K562 (cell line): Measurements from ENCODE around the gene GUCY2F. TPM values are rescaled to one million over a fixed set of nuclear protein-coding genes. Genes with fewer than 3 reads are reported as not detected.

Source experiments
- ATAC-seq: fragments of 200-7000 bp; cut with Tn5 transposase; 3 replicates; pipeline ENCODE4 v1.9.1; 2020; ENCODE audit warnings: moderate library complexity
- BruUV-seq: library from RNA; stranded (reverse); fragments of 400-500 nt; replicated peaks from 2 replicates; lab custom pipeline; 2021; lab: Mats Ljungman, UMichigan
- CTCF ChIA-PET: fragments of 300-600 bp; formaldehyde crosslinking; extraction: SDS; loops from one replicate; lab custom pipeline; 2021; ENCODE audit warnings: low intra/inter-chr PET ratio; lab: Yijun Ruan, JAX
- POLR2A ChIA-PET: fragments of 300-600, 350-650 bp; sonication (Branson Sonifier 250); formaldehyde crosslinking; extraction: SDS; loops from one replicate; lab custom pipeline; 2021; ENCODE audit warnings: antibody characterized with exemption, inconsistent platforms; lab: Yijun Ruan, JAX
- DNase-seq, 4 experiments: peaks; one replicate each; pipeline versions ENCODE4 v3.0.0 to v3.0.0-alpha.2; 2011 to 2018; ENCODE audit warnings: low spot score in 3 of 4, mixed read lengths in 3 of 4; ENCODE audit errors: extremely low read depth in 1 of 4
- FAIRE-seq: peaks from 2 replicates; lab custom pipeline; 2011; peaks lifted over from hg19 to GRCh38; lab: Jason Lieb, UNC
- H2AFZ ChIP-seq: 2 replicates; pipeline ENCODE4 v1.6.0; 2011; ENCODE audit warnings: low read depth, low read length, control low read depth, inconsistent platforms
- H3K27ac ChIP-seq: fragments of 200-600 bp; 3 replicates; pipeline ENCODE4 v1.8.0; 2011; ENCODE audit warnings: low read depth, mild to moderate bottlenecking, control low read depth, inconsistent platforms, low read length, moderate library complexity, mixed read lengths; ENCODE audit errors: extremely low read depth
- H3K27me3 ChIP-seq, 2 experiments: fragments of 300-600 bp in 1 of 2; 2 replicates in 1 of 2; 3 replicates in 1 of 2; pipeline versions ENCODE4 v1.6.0 to v1.8.0; 2011; ENCODE audit warnings: inconsistent platforms in 2 of 2, low read length in 2 of 2, mild to moderate bottlenecking in 1 of 2, mixed read lengths in 1 of 2, moderate library complexity in 1 of 2; ENCODE audit not compliant: control insufficient read depth in 2 of 2, insufficient read depth in 2 of 2
- H3K36me3 ChIP-seq: fragments of 300-600 bp; 3 replicates; pipeline ENCODE4 v1.8.0; 2011; ENCODE audit warnings: mild to moderate bottlenecking, low read length, inconsistent platforms; ENCODE audit not compliant: control insufficient read depth, insufficient read depth
- H3K4me1 ChIP-seq, 2 experiments: fragments of 200-600 bp in 1 of 2; replicated peaks in 1 of 2; 2 replicates in 1 of 2; 3 replicates in 1 of 2; pipeline versions ENCODE4 v1.5.1 to v1.8.0; 2011; ENCODE audit warnings: inconsistent platforms in 2 of 2, low read length in 2 of 2, mild to moderate bottlenecking in 1 of 2, mixed read lengths in 1 of 2, moderate library complexity in 1 of 2; ENCODE audit not compliant: control insufficient read depth in 2 of 2, insufficient read depth in 2 of 2
- H3K4me2 ChIP-seq: 2 replicates; pipeline ENCODE4 v1.6.1; 2011; ENCODE audit warnings: low read length, control low read depth, inconsistent platforms, mixed read lengths; ENCODE audit not compliant: insufficient read depth
- H3K4me3 ChIP-seq: fragments of 200-600 bp; sonication (generic), shearing (Covaris generic); 2 replicates; pipeline ENCODE4 v1.5.1; 2016; ENCODE audit warnings: control low read depth, inconsistent platforms
- H3K79me2 ChIP-seq: fragments of 200-600 bp; 3 replicates; pipeline ENCODE4 v1.8.0; 2011; ENCODE audit warnings: low read length, inconsistent platforms; ENCODE audit not compliant: control insufficient read depth, insufficient read depth
- H3K9ac ChIP-seq, 2 experiments: 2 replicates each; pipeline versions ENCODE4 v1.6.0 to v1.6.1; 2011; ENCODE audit warnings: low read depth in 2 of 2, low read length in 2 of 2, control low read depth in 1 of 2, inconsistent platforms in 1 of 2, mild to moderate bottlenecking in 1 of 2, mixed read lengths in 1 of 2; ENCODE audit not compliant: insufficient read depth in 1 of 2
- H3K9me1 ChIP-seq: one replicate; pipeline ENCODE4 v1.6.0; 2011; ENCODE audit warnings: inconsistent platforms, mild to moderate bottlenecking, low read length, moderate library complexity; ENCODE audit not compliant: control insufficient read depth, insufficient read depth
- H3K9me3 ChIP-seq: replicated peaks from 2 replicates; pipeline ENCODE4 v1.5.1; 2011; ENCODE audit warnings: low read depth, low read length, inconsistent platforms; ENCODE audit not compliant: control insufficient read depth, insufficient read depth
- H4K20me1 ChIP-seq: replicated peaks from 2 replicates; pipeline ENCODE4 v1.6.1; 2011; ENCODE audit warnings: low read length, inconsistent platforms, mixed read lengths; ENCODE audit not compliant: control insufficient read depth, insufficient read depth
- CHD2 ChIP-seq: IDR thresholded peaks from 2 replicates; pipeline ENCODE4 v1.6.1; 2011; ENCODE audit warnings: low read depth, low read length
- CREB5 ChIP-seq: fragments of 250-450 bp; sonication (Bioruptor Pico); IDR thresholded peaks from 2 replicates; pipeline ENCODE4 v1.5.0; 2020; ENCODE audit warnings: mild to moderate bottlenecking
- ELF1 ChIP-seq: fragments of 200-800 bp; sonication (Bioruptor generic); IDR thresholded peaks from 2 replicates; pipeline ENCODE4 v1.6.1; 2016; ENCODE audit warnings: missing genetic modification characterization, missing compliant biosample characterization
- ETV5 ChIP-seq: sonication (generic); formaldehyde crosslinking; IDR thresholded peaks from 2 replicates; pipeline ENCODE4 v1.4.0; 2020; ENCODE audit warnings: low read depth, mild to moderate bottlenecking, missing genetic modification reagents
- HNRNPL ChIP-seq: fragments of 200-400 bp; formaldehyde crosslinking; IDR thresholded peaks from 2 replicates; pipeline ENCODE4 v1.6.1; 2017; ENCODE audit warnings: low read depth, mild to moderate bottlenecking, low read length
- MCM7 ChIP-seq, 2 experiments: fragments of 450-650 bp; IDR thresholded peaks; 2 replicates each; pipeline ENCODE4 v1.6.1; 2016 to 2018
- MYNN ChIP-seq, 2 experiments: sonication (generic); formaldehyde crosslinking in 1 of 2; IDR thresholded peaks; 2 replicates each; pipeline versions ENCODE4 v1.5.0 to v1.6.1; 2016 to 2020; ENCODE audit warnings: antibody characterized with exemption in 1 of 2, missing genetic modification reagents in 1 of 2
- ZNF699 ChIP-seq: fragments of 250-450 bp; sonication (Bioruptor Pico); IDR thresholded peaks from 2 replicates; pipeline ENCODE4 v1.8.0; 2021; ENCODE audit warnings: mild to moderate bottlenecking, moderate library complexity; ENCODE audit not compliant: insufficient replicate concordance
- WGBS: fragments of 100-300 bp; shearing (Covaris generic); methylation state at CpG from one replicate; pipeline ENCODE4 v1.1.6; 2016; ENCODE audit warnings: low coverage, mixed read lengths; ENCODE audit not compliant: insufficient coverage; ENCODE audit errors: missing lambda C conversion rate; 5-methylcytosine and 5-hydroxymethylcytosine counted together
- in situ Hi-C: fragments of 300-500 bp; cut with MboI; formaldehyde crosslinking; loops from 4 replicates; pipeline ENCODE4 v1.15.0; 2018; ENCODE audit warnings: inconsistent platforms, mixed read lengths
- intact Hi-C: fragments of 100-400 bp; cut with micrococcal nuclease; formaldehyde crosslinking; loops from 2 replicates; pipeline ENCODE4 v1.14.2; 2022
- polyA plus RNA-seq, 8 experiments: library from polyadenylated mRNA; depleted of rRNA in 4 of 8; stranded (reverse) in 5 of 8; unstranded in 3 of 8; fragments of >200 nt; fragmentation: Nextera tagmentation in 2 of 8; fragmentation: Illumina TruSeq in 1 of 8; extraction: Ambion mirVana in 2 of 8; extraction: Trizol in 1 of 8; gene quantifications; 2 replicates each; pipeline versions ENCODE4 v1.2.1 to v1.2.3, GENCODE V29; 2011 to 2014; ENCODE audit warnings: inconsistent platforms in 1 of 8, missing spikeins in 1 of 8
- total RNA-seq, 7 experiments: library from RNA; depleted of rRNA in 6 of 7; stranded (reverse); fragments of >200 nt in 6 of 7; fragmentation: Illumina TruSeq in 2 of 7; extraction: Trizol in 2 of 7; gene quantifications; 2 replicates each; pipeline versions ENCODE4 v1.2.1 to v1.2.3, GENCODE V29; 2011 to 2021; ENCODE audit warnings: low replicate concordance in 1 of 7
- TF ChIP-seq, protein P1 (sequence below): fragments of 450-650 bp; IDR thresholded peaks from one replicate; pipeline ENCODE4 v1.6.1; 2018; ENCODE audit warnings: mild to moderate bottlenecking, moderate library complexity; ENCODE audit not compliant: partially characterized antibody
- TF ChIP-seq, protein P2 (sequence below): fragments of 450-650 bp; IDR thresholded peaks from 2 replicates; pipeline ENCODE4 v1.6.1; 2017; ENCODE audit warnings: antibody characterized with exemption
- TF ChIP-seq, protein P3 (sequence below): fragments of 450-650 bp; formaldehyde crosslinking; IDR thresholded peaks from 2 replicates; pipeline ENCODE4 v1.4.0; 2020; ENCODE audit warnings: mild to moderate bottlenecking, moderate library complexity

Gene GUCY2F
- total and polyA plus RNA-seq, 9 of the 15 experiments (the other 6 are each of a cell fraction or from before 2014, with no cell fraction given) = 0.01 to 0.06 (median 0.05) TPM; not detected in 6

DNA sequence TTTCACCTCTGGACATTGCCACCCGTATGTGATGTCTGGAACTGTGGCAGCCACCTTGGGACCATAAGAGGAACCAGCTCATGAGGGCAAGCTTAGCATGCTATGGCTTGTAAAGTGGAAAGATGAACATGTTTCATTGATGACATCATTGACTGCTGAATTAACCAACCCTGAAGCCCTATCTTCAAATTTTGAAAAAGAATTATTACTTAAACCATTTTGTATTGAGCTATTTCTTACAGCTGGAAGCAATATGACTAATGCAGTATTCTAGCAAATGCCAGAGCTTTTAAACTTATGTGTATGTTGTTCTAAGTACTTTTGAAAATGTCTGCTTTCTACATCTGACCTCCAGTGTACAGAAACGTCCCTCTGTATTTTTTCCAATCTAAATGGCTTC lies 18.1 kb downstream of the GUCY2F start:
- intact Hi-C loops (no loop called here), in situ Hi-C loops (no loop called here)
- ATAC-seq (no peak), DNase-seq (no peak), FAIRE-seq (no peak)
- no peak overlapping the region for H3K4me2 ChIP-seq
- H2AFZ ChIP-seq = no peak overlapping the region
- POLR2A ChIA-PET = no interaction called here
- H3K79me2 ChIP-seq = no peaks in the 10 kb centered on the region
- H3K36me3 ChIP-seq = no peaks in the 10 kb centered on the region
- H3K9me3 ChIP-seq = no peaks in the 10 kb centered on the region
- H3K4me3 ChIP-seq = no peak overlapping the region
- no peak overlapping the region for H3K27ac ChIP-seq
- CTCF ChIA-PET = no interaction called here
- no TSS peak for BruUV-seq
- no peaks in the 10 kb centered on the region for H4K20me1 ChIP-seq
- H3K27me3 ChIP-seq = no peaks in the 10 kb centered on the region
- 0% methylated on average over 2 of the region's 2 CpGs for WGBS
- H3K4me1 ChIP-seq = no peaks in the 10 kb centered on the region
- TF ChIP-seq, protein P1, sequence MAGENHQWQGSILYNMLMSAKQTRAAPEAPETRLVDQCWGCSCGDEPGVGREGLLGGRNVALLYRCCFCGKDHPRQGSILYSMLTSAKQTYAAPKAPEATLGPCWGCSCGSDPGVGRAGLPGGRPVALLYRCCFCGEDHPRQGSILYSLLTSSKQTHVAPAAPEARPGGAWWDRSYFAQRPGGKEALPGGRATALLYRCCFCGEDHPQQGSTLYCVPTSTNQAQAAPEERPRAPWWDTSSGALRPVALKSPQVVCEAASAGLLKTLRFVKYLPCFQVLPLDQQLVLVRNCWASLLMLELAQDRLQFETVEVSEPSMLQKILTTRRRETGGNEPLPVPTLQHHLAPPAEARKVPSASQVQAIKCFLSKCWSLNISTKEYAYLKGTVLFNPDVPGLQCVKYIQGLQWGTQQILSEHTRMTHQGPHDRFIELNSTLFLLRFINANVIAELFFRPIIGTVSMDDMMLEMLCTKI = no peak
- TF ChIP-seq, protein P2, sequence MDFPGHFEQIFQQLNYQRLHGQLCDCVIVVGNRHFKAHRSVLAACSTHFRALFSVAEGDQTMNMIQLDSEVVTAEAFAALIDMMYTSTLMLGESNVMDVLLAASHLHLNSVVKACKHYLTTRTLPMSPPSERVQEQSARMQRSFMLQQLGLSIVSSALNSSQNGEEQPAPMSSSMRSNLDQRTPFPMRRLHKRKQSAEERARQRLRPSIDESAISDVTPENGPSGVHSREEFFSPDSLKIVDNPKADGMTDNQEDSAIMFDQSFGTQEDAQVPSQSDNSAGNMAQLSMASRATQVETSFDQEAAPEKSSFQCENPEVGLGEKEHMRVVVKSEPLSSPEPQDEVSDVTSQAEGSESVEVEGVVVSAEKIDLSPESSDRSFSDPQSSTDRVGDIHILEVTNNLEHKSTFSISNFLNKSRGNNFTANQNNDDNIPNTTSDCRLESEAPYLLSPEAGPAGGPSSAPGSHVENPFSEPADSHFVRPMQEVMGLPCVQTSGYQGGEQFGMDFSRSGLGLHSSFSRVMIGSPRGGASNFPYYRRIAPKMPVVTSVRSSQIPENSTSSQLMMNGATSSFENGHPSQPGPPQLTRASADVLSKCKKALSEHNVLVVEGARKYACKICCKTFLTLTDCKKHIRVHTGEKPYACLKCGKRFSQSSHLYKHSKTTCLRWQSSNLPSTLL = no peak
- TF ChIP-seq MCM7 (IDR thresholded peaks at IDR 0.05) (no peak), CHD2 (no peak), ETV5 (no peak), MYNN (IDR thresholded peaks at IDR 0.05) (no peak), MYNN (CRISPR knock-in tag; IDR thresholded peaks at IDR 0.05) (no peak), CREB5 (no peak), HNRNPL (no peak), ELF1 (no peak), ZNF699 (CRISPR knock-in tag) (no peak)
- TF ChIP-seq, protein P3, sequence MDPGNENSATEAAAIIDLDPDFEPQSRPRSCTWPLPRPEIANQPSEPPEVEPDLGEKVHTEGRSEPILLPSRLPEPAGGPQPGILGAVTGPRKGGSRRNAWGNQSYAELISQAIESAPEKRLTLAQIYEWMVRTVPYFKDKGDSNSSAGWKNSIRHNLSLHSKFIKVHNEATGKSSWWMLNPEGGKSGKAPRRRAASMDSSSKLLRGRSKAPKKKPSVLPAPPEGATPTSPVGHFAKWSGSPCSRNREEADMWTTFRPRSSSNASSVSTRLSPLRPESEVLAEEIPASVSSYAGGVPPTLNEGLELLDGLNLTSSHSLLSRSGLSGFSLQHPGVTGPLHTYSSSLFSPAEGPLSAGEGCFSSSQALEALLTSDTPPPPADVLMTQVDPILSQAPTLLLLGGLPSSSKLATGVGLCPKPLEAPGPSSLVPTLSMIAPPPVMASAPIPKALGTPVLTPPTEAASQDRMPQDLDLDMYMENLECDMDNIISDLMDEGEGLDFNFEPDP (CRISPR knock-in tag) = no peak
- no peaks in the 10 kb centered on the region for H3K9me1 ChIP-seq
- no peak overlapping the region for H3K9ac ChIP-seq
